VCaP (cell line): Measurements from ENCODE around the gene PTPRN2.

ENCODE experiments used
- H3K27ac ChIP-seq: fragments of 450-650 bp; 2 replicates; pipeline ENCODE4 v1.5.1; 2017
- TF ChIP-seq, protein P1 (sequence below): fragments of 450-650 bp; conservative IDR thresholded peaks from 2 replicates; pipeline ENCODE4 v1.5.1; 2017; ENCODE audit warnings: mild to moderate bottlenecking, moderate library complexity

The PTPRN2 gene

DNA sequence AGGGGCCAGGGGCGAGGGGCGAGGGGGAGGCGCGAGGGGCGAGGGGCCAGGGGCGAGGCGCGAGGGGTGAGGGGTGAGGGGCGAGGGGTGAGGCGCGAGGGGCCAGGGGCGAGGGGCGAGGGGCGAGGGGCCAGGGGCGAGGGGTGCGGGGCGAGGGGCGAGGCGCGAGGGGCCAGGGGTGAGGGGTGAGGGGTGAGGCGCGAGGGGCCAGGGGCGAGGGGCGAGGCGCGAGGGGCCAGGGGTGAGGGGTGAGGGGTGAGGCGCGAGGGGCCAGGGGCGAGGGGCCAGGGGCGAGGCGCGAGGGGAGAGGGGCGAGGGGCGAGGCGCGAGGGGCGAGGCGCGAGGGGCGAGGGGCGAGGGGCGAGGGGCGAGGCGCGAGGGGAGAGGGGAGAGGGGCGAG, 192.3 kb downstream of the PTPRN2 start:
- no peak overlapping the region for H3K27ac ChIP-seq
- TF ChIP-seq, protein P1, sequence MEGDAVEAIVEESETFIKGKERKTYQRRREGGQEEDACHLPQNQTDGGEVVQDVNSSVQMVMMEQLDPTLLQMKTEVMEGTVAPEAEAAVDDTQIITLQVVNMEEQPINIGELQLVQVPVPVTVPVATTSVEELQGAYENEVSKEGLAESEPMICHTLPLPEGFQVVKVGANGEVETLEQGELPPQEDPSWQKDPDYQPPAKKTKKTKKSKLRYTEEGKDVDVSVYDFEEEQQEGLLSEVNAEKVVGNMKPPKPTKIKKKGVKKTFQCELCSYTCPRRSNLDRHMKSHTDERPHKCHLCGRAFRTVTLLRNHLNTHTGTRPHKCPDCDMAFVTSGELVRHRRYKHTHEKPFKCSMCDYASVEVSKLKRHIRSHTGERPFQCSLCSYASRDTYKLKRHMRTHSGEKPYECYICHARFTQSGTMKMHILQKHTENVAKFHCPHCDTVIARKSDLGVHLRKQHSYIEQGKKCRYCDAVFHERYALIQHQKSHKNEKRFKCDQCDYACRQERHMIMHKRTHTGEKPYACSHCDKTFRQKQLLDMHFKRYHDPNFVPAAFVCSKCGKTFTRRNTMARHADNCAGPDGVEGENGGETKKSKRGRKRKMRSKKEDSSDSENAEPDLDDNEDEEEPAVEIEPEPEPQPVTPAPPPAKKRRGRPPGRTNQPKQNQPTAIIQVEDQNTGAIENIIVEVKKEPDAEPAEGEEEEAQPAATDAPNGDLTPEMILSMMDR = no peak

GRCh38 chr7:158394936-158395335, 192.7 kb downstream of the PTPRN2 start:
- peak overlapping the region; percentile 19; the same call in 1 of the 2 replicates for H3K27ac ChIP-seq
- TF ChIP-seq, protein P1 = peak; percentile 91

GRCh38 chr7:158393926-158394625, 193.5 kb downstream of the PTPRN2 start:
- TF ChIP-seq, protein P1 = no peak

DNA sequence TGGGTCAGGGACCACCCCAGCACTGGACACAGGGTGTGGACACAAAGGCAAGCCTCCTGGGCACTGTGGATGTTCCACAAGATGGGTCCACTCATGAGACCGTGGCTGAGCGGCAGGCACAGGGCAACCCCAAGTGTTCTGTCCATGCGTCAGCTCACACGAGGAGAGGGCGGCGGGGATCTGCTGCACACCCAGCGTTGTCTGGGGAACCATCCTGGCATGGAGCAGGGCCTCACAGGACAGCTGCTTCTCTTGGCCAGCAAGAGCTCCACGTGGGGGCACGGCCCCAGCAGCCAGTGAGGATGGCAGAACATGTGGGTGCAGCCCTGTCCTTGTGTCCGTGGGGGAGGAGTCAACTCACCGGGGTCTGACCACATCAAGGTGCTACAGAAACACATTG, 195.4 kb downstream of the PTPRN2 start:
- TF ChIP-seq, protein P1 = no peak
- H3K27ac ChIP-seq = no peak overlapping the region

More at GRCh38 chr7:158393926-158394625, 193.5 kb downstream of the PTPRN2 start:
- no peak overlapping the region for H3K27ac ChIP-seq

DNA sequence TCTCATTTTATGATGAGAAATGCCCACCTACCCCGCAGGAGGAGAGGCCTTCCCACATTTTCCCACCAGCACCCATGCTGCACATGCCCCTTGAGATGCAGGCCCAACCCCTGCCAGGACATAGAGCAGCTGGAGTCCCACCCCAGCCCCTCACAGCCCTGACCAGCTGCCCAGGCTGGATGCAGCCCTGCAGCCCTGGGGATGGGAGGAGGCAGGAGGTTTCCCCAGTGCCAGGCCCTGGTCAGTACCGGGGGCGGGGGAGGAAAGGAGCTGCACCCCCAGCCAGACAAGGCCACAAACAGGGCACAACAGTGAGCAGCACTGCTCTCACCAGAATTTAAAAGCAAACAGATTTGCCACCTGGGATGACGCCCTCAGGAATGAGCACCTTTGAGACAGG, 196.1 kb downstream of the PTPRN2 start:
- TF ChIP-seq, protein P1 = no peak
- H3K27ac ChIP-seq = no peak overlapping the region

DNA sequence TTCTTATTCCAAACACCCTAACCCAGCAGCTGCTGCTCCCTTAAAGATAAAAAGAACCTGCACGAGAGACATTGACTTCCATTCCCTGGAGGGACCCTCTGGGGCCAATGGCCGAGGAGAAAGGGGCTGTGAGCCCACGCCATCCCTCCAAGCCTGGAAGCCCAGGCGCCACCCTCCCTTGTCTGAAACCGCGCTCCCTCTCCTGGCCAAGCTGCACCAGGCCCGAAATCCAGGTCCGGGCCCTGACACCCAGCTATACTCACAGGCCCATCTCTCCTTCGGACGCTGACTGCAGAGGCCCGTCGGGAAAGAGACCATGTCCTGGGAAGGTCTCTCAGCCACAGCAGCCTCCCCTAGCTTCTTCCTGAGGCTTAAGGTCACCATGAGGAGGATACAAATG, 196.5 kb downstream of the PTPRN2 start:
- TF ChIP-seq, protein P1 = no peak

GRCh38 chr7:158390460-158390859, 197.2 kb downstream of the PTPRN2 start:
- TF ChIP-seq, protein P1 = no peak
- no peak overlapping the region for H3K27ac ChIP-seq

More for the DNA sequence above, 196.5 kb downstream of the PTPRN2 start:
- no peak overlapping the region for H3K27ac ChIP-seq
